Body of pancreas (tissue), 4 donors: Measurements from ENCODE around the gene CISH.

Experiments used
- CTCF ChIP-seq, 7 experiments: fragments of 450-650 bp in 4 of 7; fragments of 200-600 bp in 3 of 7; sonication (generic) in 3 of 7; IDR thresholded peaks; one replicate each; pipeline ENCODE4 v1.5.1; 2016 to 2019; ENCODE audit warnings: antibody characterized with exemption in 7 of 7
- POLR2A ChIP-seq, 3 donors: fragments of 450-650 bp; IDR thresholded peaks; one replicate each; pipeline ENCODE4 v1.6.1; 2016; ENCODE audit warnings: antibody characterized with exemption in 3 of 3, mild to moderate bottlenecking in 2 of 3

- TF ChIP-seq POLR2A (IDR thresholded peaks at IDR 0.05) (no peak), CTCF (IDR thresholded peaks at IDR 0.05) (no peak)
Measured at GRCh38 chr3:50651445-50651844, 39.9 kb upstream of the CISH start.
